Progenitor cell of endocrine pancreas (in vitro differentiated cells): ENCODE measurements around the gene RAG2. TPM values are rescaled to one million over a fixed set of nuclear protein-coding genes. Genes with fewer than 3 reads are reported as not detected.

Experiments
- DNase-seq: peaks from one replicate; pipeline ENCODE4 v3.0.0; 2021; ENCODE audit warnings: low spot score; ENCODE audit not compliant: unreplicated experiment
- H3K27ac Mint-ChIP-seq: 2 replicates; pipeline ENCODE4 v1.8.0; 2021; ENCODE audit warnings: mild to moderate bottlenecking, moderate library complexity, mixed read lengths
- H3K27me3 Mint-ChIP-seq: 2 replicates; pipeline ENCODE4 v1.8.0; 2021; ENCODE audit warnings: mixed read lengths
- H3K36me3 Mint-ChIP-seq: 2 replicates; pipeline ENCODE4 v1.8.0; 2022; ENCODE audit warnings: mixed read lengths; ENCODE audit not compliant: insufficient read depth
- H3K4me1 Mint-ChIP-seq: 2 replicates; pipeline ENCODE4 v1.8.0; 2021; ENCODE audit warnings: low read depth, mixed read lengths
- H3K4me3 Mint-ChIP-seq: 2 replicates; pipeline ENCODE4 v1.8.0; 2021; ENCODE audit warnings: low read depth, mild to moderate bottlenecking, moderate library complexity, mixed read lengths
- H3K9me3 Mint-ChIP-seq: 2 replicates; pipeline ENCODE4 v1.8.0; 2021; ENCODE audit warnings: low read depth, mixed read lengths
- CTCF ChIP-seq: fragments of 200-600 bp; sonication (generic); IDR thresholded peaks from one replicate; pipeline ENCODE4 v1.5.0; 2021; ENCODE audit warnings: antibody characterized with exemption, mild to moderate bottlenecking; ENCODE audit not compliant: unreplicated experiment
- total RNA-seq: library from RNA; stranded (reverse); gene quantifications from 2 replicates; pipeline ENCODE4 v1.2.1, GENCODE V29; 2021

Gene RAG2
- total RNA-seq, 1 donor from 2014 or later, result not detected

DNA sequence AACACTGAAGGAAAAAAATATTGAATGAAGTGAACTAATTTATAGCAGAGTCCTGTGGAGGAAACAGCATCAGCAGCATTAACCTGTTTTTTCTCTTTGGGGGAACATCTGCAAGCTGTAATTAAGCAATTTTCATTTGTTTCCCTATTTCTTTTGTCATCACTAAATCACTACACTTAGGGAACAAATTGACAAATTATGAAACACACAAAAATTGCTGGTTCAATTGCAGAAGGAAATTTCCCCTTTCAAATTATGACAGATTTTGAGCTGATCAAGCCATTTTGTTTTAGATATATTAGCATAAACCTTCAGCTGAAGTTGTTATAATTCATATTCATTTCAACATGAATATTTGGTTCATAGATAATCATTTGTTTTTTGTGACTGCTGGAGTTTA is 22.2 kb upstream of the RAG2 start:
- no peak for DNase-seq
- Mint-ChIP-seq H3K27ac (no peak overlapping the region), H3K9me3 (no peaks in the 10 kb centered on the region), H3K27me3 (no peaks in the 10 kb centered on the region), H3K4me1 (no peaks in the 10 kb centered on the region), H3K36me3 (no peaks in the 10 kb centered on the region), H3K4me3 (no peak overlapping the region)
- TF ChIP-seq CTCF, result no peak

GRCh38 chr11:36619502-36619901 is 21.5 kb upstream of the RAG2 start:
- Mint-ChIP-seq H3K9me3 (no peaks in the 10 kb centered on the region), H3K36me3 (no peaks in the 10 kb centered on the region), H3K27ac (no peak overlapping the region), H3K27me3 (no peaks in the 10 kb centered on the region), H3K4me3 (no peak overlapping the region), H3K4me1 (no peaks in the 10 kb centered on the region)
- TF ChIP-seq CTCF, result no peak
- DNase-seq, result no peak

- no peaks in the 10 kb centered on the region for H3K27me3 Mint-ChIP-seq
- DNase-seq, result no peak
- H3K36me3 Mint-ChIP-seq, result peaks cover under 1% of the 10 kb centered on the region
- H3K27ac Mint-ChIP-seq, result no peak overlapping the region
- no peak for TF ChIP-seq CTCF
- H3K9me3 Mint-ChIP-seq, result no peaks in the 10 kb centered on the region
- H3K4me3 Mint-ChIP-seq, result no peak overlapping the region
- no peaks in the 10 kb centered on the region for H3K4me1 Mint-ChIP-seq
These were observed 20.5 kb upstream of the RAG2 start for GRCh38 chr11:36618363-36619047.

DNA sequence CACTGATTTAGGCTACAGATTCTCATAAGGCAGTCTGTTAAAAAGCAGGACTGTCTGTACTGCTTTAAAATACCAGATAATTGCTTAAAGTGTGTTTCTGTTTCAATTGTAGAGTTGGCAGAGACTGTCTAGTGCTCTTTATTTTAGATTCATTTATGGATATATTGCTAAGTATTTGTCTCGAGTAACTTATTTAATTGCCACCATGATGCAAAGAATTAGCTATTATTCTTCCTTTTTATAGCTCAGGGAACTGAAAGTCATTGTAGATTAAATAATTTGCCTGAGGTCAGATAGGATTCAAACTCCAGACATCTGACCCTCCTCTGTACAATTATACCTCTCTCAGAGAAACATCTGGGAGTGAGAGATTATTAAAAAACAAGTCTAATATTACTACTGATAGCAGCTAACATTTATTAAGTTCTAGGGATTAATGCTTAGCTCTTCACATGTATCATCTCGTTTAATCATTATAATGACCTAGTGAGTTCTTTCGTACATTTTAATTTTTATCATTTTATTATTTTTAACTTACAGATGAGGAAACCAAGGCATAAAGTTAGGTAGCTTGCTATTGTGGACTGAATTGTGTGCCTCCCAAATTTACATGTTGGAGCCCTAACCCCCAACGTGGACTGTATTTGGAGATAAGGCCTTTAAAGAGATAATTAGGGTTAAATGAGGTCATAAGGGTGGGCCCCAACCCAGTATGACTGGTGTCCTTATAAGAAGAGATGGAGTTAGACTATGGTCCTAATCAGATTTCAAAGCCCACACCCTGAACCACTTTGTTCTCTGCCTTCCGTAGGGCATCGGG is 19.7 kb upstream of the RAG2 start:
- no peak overlapping the region for H3K27ac Mint-ChIP-seq
- TF ChIP-seq CTCF, result no peak
- H3K36me3 Mint-ChIP-seq, result peaks cover 2% of the 10 kb centered on the region
- H3K4me1 Mint-ChIP-seq, result no peaks in the 10 kb centered on the region
- DNase-seq, result no peak
- H3K27me3 Mint-ChIP-seq, result no peaks in the 10 kb centered on the region
- H3K4me3 Mint-ChIP-seq, result no peak overlapping the region
- no peaks in the 10 kb centered on the region for H3K9me3 Mint-ChIP-seq

DNA sequence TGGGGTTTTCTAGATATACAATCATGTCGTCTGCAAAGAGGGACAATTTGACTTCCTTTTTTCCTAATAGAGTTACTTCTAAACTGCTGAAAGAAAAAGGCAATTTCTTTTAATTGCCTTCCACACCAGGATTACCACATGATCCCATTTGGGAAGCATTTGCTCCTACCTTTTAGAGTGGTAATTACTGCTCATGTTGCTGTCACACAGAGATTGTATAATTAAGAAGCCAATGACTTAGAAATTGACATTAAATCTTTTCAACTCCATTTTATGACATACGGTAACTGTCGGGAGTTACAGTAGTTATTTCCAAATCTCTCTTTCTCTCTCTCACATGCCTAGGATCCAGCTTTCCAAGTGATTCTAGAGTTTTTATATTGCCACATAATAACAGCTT is 17.8 kb upstream of the RAG2 start:
- Mint-ChIP-seq H3K4me3 (no peak overlapping the region), H3K36me3 (peaks cover 5% of the 10 kb centered on the region), H3K27ac (no peak overlapping the region), H3K9me3 (no peaks in the 10 kb centered on the region), H3K27me3 (no peaks in the 10 kb centered on the region), H3K4me1 (peaks cover 5% of the 10 kb centered on the region)
- TF ChIP-seq CTCF, result no peak
- DNase-seq, result no peak
